ENCODE measurements around the gene IGFL4. TPM values are rescaled to one million over a fixed set of nuclear protein-coding genes. Genes with fewer than 3 reads are reported as not detected.

Gene IGFL4
- total and polyA plus RNA-seq, 9 of the 15 experiments (the other 6 are each of a cell fraction or from before 2014, with no cell fraction given), result not detected

GRCh38 chr19:46040952-46041500 lies at the start of gene IGFL4 (continued):
- TF ChIP-seq, protein P1, sequence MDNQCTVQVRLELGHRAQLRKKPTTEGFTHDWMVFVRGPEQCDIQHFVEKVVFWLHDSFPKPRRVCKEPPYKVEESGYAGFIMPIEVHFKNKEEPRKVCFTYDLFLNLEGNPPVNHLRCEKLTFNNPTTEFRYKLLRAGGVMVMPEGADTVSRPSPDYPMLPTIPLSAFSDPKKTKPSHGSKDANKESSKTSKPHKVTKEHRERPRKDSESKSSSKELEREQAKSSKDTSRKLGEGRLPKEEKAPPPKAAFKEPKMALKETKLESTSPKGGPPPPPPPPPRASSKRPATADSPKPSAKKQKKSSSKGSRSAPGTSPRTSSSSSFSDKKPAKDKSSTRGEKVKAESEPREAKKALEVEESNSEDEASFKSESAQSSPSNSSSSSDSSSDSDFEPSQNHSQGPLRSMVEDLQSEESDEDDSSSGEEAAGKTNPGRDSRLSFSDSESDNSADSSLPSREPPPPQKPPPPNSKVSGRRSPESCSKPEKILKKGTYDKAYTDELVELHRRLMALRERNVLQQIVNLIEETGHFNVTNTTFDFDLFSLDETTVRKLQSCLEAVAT (IDR thresholded peaks at IDR 0.05), result 0 out of 4 replicates have a peak, but pooled peaks of 1 of the 2 experiments have one; percentile 46
- peak; percentile 68 for TF ChIP-seq JUND (IDR thresholded peaks at IDR 0.05; ENCODE audit: borderline replicate concordance, low read depth, low read length)
- TF ChIP-seq JUND (tag; IDR thresholded peaks at IDR 0.05; ENCODE audit: borderline replicate concordance, low read depth, low read length), result no peak; the same call in 2 of the 3 replicates
- TF ChIP-seq JUN (IDR thresholded peaks at IDR 0.05; ENCODE audit: borderline replicate concordance, low read depth, low read length), result 0 out of 2 replicates have a peak, but pooled peaks have one; percentile 38
- no peak for TF ChIP-seq JUN (CRISPR knock-in tag; IDR thresholded peaks at IDR 0.05; ENCODE audit: borderline replicate concordance)
- no peak for TF ChIP-seq RHOXF2B (CRISPR knock-in tag; conservative IDR thresholded peaks at IDR 0.05)
- TF ChIP-seq MCM5 (IDR thresholded peaks at IDR 0.05; ENCODE audit: low read depth), result no peak

- H3K4me2 ChIP-seq (ENCODE audit: insufficient read depth, low read length), result no peak overlapping the region
- H3K79me2 ChIP-seq (ENCODE audit: control insufficient read depth, insufficient read depth, low read length), result no peaks in the 10 kb centered on the region
- H3K27ac ChIP-seq (ENCODE audit: extremely low read depth, low read depth, low read length), result no peak overlapping the region
- no peak overlapping the region for H3K9ac ChIP-seq (ENCODE audit: insufficient read depth in 1 of 2, low read depth in 2 of 2, low read length in 2 of 2)
- 1% methylated on average over 5 of the region's 5 CpGs for WGBS (ENCODE audit: insufficient coverage, low coverage, missing lambda C conversion rate)
- H2AFZ ChIP-seq (ENCODE audit: low read depth, low read length), result no peak overlapping the region
- FAIRE-seq (no peak), ATAC-seq (no peak), DNase-seq (ENCODE audit: extremely low read depth in 1 of 4, low spot score in 3 of 4) (no peak)
- H3K9me3 ChIP-seq (replicated peaks; ENCODE audit: control insufficient read depth, insufficient read depth, low read depth, low read length), result no peaks in the 10 kb centered on the region; the same call in 1 of the 2 replicates
- H3K9me1 ChIP-seq (ENCODE audit: control insufficient read depth, insufficient read depth, low read length), result no peaks in the 10 kb centered on the region
- H3K36me3 ChIP-seq (ENCODE audit: control insufficient read depth, insufficient read depth, low read length), result no peaks in the 10 kb centered on the region
- in situ Hi-C loops (cut with MboI) (no loop called here), intact Hi-C loops (cut with micrococcal nuclease) (no loop called here)
- 0 out of 5 replicates have a peak, but pooled peaks cover 0 to 3% of the 10 kb centered on the region in 2 experiments for H3K27me3 ChIP-seq (ENCODE audit: control insufficient read depth in 2 of 2, insufficient read depth in 2 of 2, low read length in 2 of 2)
- H3K4me3 ChIP-seq, result no peak overlapping the region
- BruUV-seq (replicated peaks), result no TSS peak
- H3K4me1 ChIP-seq (replicated peaks in 1 of 2; ENCODE audit: control insufficient read depth in 2 of 2, insufficient read depth in 2 of 2, low read length in 2 of 2), result no peaks in the 10 kb centered on the region
- ChIA-PET CTCF (ENCODE audit: low intra/inter-chr PET ratio) (no interaction called here), POLR2A (no interaction called here)
- H4K20me1 ChIP-seq (replicated peaks; ENCODE audit: control insufficient read depth, insufficient read depth, low read length), result no peaks in the 10 kb centered on the region
- TF ChIP-seq, protein P2, sequence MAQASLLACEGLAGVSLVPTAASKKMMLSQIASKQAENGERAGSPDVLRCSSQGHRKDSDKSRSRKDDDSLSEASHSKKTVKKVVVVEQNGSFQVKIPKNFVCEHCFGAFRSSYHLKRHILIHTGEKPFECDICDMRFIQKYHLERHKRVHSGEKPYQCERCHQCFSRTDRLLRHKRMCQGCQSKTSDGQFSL (CRISPR knock-in tag; IDR thresholded peaks at IDR 0.05), result no peak
- TF ChIP-seq, protein P2 (tag; IDR thresholded peaks at IDR 0.05), result no peak
- TF ChIP-seq THRAP3 (IDR thresholded peaks at IDR 0.05; ENCODE audit: borderline replicate concordance) (no peak), ZBTB17 (CRISPR knock-in tag; IDR thresholded peaks at IDR 0.05) (no peak), XRCC3 (IDR thresholded peaks at IDR 0.05) (no peak), FOSL1 (tag; conservative IDR thresholded peaks at IDR 0.05) (no peak), ASH1L (IDR thresholded peaks at IDR 0.05; ENCODE audit: borderline replicate concordance, low read depth, partially characterized antibody) (no peak), ARID2 (IDR thresholded peaks at IDR 0.05) (no peak), KDM5B (IDR thresholded peaks at IDR 0.05; ENCODE audit: insufficient replicate concordance, low read depth, low read length) (no peak), CCAR2 (IDR thresholded peaks at IDR 0.05; ENCODE audit: low read depth, low read length) (no peak)
- TF ChIP-seq, protein P3, sequence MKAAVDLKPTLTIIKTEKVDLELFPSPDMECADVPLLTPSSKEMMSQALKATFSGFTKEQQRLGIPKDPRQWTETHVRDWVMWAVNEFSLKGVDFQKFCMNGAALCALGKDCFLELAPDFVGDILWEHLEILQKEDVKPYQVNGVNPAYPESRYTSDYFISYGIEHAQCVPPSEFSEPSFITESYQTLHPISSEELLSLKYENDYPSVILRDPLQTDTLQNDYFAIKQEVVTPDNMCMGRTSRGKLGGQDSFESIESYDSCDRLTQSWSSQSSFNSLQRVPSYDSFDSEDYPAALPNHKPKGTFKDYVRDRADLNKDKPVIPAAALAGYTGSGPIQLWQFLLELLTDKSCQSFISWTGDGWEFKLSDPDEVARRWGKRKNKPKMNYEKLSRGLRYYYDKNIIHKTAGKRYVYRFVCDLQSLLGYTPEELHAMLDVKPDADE (conservative IDR thresholded peaks at IDR 0.05; ENCODE audit: control insufficient read depth, low read depth, low read length), result no peak
- TF ChIP-seq, protein P4, sequence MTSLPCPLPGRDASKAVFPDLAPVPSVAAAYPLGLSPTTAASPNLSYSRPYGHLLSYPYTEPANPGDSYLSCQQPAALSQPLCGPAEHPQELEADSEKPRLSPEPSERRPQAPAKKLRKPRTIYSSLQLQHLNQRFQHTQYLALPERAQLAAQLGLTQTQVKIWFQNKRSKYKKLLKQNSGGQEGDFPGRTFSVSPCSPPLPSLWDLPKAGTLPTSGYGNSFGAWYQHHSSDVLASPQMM (CRISPR knock-in tag; IDR thresholded peaks at IDR 0.05), result no peak
Measured at GRCh38 chr19:46090444-46090843, 49.6 kb upstream of the IGFL4 start.
